Measurements from ENCODE around the gene LAMA3.
A peak's percentile ranks its signal among the peaks of the same experiment; 100 is the strongest.
"Not testable (repeated sequence)": the region's sequence is repeated elsewhere in the genome, so short reads cannot be mapped to it uniquely, and the experiment has no call there.

LAMA3 gene

DNA sequence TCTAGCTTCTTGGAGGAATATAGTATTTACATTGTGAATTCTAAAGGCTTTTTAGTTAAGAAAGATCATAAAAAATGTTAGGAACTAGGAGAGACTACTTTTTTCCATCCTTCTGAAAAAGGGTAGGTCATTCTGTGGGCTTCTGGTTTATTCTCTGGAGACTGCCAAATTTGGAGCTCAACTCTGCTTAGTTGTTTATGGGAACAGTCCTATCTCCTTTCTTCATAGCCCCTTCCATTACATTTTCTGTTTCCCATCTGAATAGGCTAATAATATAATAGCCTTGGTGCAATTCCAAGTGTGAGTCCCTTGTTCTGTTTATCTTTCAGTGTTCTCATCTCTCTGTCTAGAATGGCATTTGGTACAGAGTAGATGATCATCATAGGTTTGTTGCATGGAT lies 15.6 kb downstream of the LAMA3 start:
- DNase-seq (ENCODE audit: low spot score) = no peak

DNA sequence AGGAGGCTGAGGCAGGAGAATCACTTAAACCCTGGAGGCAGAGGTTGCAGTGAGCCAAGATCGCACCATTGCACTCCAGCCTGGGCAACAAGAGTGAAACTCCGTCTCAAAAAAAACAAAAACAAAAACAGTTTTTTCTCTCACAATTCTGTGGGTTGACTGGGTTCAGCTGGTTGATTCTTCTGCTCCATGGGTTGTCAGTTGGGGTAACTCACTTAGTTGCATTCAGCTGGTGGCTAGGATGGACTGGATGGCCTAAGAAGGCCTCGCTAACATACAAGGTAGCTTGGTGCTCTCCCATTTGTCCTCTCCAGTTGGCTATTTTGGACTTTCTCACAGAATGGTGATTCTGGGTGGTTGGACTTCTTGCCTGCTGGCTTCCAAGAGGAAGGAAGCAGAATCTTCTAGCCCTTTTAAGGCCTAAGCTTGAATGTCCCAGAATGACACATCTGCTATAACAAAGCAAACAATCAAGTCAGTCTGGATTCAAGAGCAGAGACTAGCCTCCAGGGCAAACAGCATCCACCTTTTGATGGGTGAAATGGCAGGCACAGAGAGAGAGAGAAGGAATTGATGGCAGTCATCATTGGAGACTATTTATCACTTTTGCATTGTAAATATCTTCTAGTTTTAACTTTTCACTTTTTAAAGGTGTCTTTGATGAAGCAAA lies 17.9 kb downstream of the LAMA3 start:
- no peak for DNase-seq (ENCODE audit: low spot score)

DNA sequence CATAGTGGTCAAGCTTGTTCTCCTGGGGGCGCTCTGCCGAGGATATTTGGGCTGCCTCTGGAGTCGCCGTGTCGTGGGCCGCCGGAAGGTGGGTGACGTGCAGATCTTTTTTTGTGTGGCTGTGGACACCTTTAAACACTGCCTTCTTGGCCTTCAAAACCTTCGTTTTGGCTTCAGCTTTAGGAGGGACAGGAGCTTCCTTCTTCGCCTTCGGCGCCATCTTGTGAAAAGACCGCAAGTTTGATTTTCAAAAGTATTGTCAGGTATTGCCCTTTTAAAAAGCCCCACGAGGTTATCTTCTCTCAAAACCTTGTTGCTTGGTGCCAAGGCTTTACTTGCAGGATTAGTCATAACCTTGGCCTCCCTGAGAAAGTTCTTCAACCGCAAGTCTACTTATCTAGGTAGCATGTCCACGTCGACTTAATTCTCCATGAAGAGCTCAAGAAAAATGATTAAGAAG lies 20.8 kb downstream of the LAMA3 start:
- DNase-seq (ENCODE audit: low spot score) = no peak

DNA sequence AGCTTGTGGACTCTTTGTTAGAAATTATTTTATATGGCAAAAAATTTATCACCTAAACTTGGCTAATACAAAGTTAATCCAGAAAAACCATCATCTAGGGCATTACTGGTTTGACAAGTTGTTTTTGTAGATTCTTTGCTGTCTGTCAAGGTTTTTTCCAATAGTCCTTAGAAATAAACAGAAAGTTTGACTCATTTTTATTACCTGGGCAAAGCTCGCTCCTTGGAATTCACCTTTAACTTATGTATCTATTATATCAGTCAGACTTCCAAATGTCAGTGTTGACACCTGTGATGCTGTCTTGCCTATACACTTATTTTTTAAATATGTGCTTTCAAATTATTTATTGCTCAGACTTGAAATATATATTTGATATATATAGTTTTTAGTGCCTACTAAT lies 21.7 kb downstream of the LAMA3 start:
- DNase-seq (ENCODE audit: low spot score) = no peak

DNA sequence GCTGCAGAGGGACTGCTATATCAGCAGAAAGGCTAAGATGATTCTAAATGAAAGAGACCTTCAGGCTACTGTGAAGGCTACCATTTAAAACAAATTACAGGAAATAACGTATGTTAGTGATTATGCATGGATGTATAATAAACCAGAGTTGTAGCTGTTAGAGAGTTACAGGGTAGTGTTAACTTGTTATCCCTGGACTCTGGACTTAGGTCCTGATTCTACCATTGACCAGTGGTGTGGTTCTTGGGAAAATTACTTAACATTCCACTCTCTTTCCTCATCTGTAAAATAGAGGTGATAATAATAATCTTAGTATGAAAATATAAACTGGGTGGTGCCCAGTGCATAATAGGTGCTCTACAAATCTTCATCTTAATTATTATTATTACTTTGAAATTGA lies 22.2 kb downstream of the LAMA3 start:
- no peak for DNase-seq (ENCODE audit: low spot score)

DNA sequence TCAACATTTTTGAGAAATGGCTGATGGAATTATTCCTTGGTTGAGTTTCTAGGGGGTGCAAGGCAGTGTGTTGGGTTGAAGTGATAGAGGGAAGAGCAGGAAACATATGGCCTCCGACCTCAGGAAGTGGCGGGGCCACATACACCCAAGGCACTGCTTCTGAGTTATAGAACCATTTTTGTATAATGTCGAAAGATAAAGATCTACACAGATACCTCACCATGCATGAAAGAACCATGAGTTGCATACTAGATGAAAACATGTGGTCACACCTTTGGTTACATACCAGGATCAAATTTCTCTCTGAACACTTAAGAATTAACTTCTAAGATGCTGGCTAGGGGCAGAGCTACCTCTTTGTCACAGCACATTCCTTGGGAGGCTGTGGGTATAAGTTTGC lies 23.2 kb downstream of the LAMA3 start:
- DNase-seq (ENCODE audit: low spot score) = no peak

DNA sequence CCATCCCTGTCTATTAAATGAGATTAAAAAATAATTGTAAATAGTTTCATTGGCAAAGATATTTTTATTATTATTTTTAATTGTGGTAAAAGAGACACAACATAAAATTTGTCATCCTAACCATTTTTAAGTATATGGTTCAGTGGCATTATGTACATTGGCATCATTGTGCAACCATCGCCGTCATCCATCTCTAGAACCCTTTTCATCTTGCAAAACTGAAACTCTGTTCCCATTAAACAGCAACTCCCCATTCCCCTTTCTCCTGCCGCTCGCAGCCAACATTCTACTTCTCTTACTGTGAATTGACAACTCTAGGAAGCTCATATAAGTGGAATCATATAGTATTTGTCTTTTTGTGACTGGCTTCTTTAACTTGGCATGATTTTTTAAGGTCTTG lies 25.3 kb downstream of the LAMA3 start:
- no peak for DNase-seq (ENCODE audit: low spot score)

DNA sequence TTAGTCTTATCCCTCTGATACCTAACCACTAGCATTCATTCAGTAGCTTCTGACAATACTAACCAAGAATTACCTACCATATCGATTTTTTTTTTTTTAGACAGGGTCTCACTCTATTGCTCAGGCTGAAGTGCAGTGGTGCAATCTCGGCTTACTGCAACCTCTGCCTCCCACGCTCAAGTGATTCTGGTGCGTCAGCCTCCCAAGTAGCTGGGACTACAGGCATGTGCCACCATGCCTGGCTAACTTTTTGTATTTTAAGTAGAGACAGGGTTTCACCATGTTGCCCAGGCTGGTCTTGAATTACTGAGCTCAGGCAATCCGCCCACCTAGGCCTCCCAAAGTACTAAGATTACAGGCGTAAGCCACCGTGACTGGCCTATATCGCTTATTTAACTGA lies 26.8 kb downstream of the LAMA3 start:
- not testable (repeated sequence) for DNase-seq (ENCODE audit: low spot score)

DNA sequence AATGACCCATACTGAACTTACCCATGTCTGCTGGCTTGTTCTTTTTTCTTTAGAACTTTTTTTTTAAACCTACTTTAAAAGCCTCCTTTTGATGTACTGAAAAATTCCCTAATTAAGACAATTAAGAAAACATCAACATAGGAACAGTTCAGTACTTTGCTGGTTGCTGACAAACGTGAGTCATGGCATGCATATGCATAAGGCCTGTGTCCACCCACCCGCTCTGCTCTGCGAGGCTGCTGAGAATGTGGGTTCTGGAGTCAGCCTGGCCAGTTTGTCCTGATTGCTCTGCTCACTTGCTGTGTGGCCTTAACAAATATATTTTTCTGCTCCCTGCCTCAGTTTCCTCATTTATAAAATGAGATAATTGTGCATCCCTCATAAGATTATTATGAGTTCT lies 27.3 kb downstream of the LAMA3 start:
- DNase-seq (ENCODE audit: low spot score) = peak; percentile 70

DNA sequence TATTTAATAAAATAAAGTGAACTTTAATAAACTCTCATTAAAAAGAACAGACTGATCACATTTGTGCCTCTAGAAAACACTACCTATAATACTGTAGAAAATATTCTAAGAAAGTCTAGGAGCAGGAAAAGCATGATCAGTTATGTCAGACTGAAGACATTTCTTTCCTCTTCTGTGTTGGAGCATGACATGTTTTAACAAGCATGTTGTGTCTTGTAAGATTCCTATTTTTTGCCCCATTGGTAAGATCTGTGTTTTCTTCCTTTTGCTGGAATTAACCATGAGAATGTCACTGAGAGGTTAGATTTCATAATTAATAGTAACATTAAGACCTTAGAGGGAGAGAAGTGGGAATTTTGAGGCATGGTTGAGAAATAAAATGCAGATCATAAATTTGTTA lies 27.7 kb downstream of the LAMA3 start:
- no peak for DNase-seq (ENCODE audit: low spot score)

DNA sequence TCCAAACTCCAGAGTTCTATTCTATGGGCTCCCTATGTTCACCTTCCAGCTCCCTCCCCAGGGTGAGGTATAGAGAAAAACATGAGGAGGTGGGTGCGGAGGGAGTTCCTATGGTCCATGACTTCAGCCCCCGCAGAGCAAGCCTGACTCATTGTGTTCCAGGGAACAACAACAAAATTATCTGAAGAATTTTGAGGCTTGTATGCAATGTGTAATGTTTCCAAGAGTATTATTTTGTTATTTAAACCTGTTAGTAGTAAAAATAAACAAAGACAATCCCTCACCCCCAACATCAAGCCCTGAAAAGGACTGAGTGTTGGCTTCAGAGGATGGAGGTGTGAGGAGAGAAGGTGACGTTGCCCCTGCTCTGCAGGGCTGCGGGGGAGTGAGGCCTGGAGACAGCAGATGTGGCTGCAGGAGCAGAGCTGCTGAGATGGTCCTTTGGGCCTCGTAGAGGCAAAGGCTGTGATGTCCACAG lies 29.0 kb downstream of the LAMA3 start:
- DNase-seq (ENCODE audit: low spot score) = no peak

DNA sequence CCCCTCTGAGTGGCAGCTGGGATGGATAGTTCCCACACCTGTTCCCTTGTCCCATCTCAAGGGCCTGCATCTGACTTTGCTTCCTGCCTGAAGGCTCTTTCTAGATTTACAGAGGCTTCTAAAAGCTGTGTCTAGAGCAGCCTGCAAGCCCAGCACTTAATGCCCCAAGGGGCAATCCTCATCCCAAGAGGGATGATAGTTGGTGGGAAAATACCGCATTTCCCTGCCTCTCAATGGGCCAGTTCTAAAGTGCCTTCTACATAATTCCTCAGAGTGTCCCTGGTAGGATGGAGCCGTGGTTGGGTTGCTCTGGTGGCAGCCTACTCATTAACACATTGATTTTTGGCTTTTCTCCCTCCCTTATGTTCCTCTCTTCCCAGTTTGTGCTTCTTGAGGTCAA lies 29.5 kb downstream of the LAMA3 start:
- DNase-seq (ENCODE audit: low spot score) = no peak

DNA sequence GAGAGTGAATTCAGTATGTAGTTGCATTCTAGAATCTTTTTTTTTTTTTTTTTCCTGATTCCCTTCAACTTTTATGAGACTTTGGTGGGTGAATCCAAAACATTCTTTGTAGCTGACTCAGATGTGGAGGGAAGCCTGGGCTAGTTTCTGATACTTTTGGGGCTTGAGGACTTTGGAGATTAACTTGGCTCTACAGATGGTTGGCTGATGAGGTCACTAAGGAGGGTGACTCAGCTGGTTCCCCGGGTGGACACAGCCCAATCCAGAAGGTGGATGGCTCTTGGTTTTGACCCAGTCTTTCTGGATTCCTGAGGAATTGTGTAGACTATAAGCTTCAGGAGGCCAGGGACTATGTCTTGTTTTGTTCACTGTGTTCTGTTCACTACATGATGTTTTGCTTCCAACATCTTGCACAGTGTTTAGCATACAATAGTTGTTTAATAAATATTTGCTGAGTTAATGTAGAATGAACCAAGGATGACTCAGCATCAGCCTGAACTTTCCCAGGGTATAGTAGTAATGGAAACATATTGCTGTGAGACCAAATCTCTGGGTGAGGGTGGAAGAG lies 30.5 kb downstream of the LAMA3 start:
- peak; percentile 88 for DNase-seq (ENCODE audit: low spot score)

DNA sequence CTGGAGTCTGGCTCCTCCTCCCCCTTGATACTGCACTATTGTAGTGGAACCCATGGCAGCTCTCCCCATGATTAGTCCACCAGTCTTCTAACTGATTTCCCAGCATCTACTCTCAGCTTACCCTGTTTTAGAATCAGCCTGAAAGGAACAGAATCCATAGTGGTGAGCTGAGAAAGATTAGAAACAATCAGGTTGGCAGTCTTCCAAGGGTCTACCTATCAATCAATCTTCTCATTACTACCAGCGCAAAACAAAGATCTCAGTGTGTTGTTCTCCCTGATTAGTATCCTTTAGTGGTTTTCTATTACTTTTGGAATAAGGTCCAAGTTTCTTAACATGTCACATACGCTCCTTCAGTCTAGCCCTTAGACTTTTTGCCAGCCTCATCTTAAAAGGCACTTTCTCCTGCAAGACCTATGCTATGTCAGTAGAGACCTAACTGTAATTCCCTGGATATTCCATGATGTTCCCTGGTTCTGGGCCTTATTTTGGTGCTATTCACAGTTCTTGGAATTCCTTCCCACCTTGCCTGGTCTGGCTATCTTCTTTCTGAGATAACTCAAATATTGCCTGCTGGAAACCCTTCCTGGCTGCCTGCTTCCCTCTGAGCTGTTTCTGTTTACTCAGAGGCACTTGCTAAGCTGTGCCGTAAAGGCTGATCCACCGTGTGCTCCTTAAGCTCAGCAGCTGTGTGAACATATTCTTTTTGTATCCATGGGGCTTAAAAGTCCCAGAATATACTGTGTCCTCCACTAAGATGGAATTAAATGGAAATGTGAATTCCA lies 32.6 kb downstream of the LAMA3 start:
- DNase-seq (ENCODE audit: low spot score) = no peak

DNA sequence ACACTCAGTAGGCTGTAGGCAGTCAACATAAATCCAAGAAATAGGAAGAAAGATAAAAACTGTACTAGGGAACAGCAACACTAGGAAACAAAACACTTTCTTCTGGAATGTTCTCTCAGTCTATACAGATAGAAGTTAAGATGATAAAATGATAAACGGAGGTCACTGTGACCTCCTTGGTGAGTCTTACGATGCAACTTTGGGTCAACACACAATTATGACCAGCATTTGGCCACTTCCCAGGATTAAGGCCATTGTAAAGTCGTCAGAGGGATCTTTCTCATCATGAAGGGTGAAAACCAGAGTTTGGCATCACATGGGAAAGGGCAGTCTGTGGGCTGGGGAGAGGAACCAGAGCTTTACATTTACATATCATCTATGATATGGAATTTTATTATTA lies 33.4 kb downstream of the LAMA3 start:
- DNase-seq (ENCODE audit: low spot score) = no peak

DNA sequence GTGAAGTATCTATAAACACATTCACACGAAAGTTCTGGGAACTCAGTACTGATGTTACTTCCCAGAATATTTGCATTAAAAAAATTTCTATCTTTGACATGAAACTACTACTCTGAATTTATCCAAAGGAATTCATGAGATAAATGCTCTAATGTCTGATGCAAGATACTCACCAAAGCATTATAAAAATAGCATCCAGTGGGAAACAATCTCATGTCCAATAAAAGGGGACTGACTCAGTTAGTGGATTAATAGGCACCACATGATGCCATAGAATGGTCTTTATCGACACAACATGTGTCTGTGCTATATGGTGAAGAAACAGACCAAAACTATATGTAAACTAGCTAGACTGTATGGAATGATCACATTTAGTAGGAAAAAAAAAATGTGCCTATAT lies 33.9 kb downstream of the LAMA3 start:
- no peak for DNase-seq (ENCODE audit: low spot score)

DNA sequence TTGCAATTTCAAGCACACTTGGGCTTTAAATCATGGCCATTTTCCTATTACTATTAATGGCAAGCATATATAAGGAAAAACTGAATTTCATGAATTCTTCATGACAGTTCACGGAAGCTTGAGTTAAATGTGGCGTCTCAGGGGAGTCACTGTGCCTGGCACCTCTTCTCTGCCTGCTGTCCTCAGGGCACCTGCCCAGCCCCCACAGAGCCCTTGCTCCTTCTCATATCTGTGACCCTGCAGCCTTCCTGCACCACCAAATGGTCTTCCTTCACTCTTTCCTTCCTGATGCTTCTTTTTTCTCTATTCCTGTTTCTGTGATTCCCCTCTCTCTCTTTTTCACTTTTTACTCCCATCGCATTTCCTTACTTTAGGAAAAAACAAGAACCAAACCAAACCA lies 35.4 kb downstream of the LAMA3 start:
- no peak for DNase-seq (ENCODE audit: low spot score)

DNA sequence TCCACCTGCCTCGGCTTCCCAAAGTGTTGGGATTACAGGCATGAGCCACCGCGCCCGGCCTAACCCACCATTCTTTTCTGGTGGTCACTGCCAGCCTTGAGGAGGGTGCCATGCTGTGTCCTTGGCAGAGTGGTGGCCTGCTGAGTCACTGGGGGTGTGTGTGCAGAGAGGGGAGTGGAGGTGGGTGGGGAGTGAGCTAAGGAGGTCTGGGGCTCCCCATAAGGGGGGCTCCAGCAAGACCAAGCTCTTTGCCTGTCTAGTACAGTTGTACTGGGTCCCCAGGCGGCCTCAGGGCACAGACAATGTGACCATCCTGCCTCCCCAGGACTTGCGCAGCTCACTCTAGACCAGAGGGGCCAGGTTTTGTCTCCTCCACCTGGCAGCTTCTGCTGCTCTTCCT lies 36.1 kb downstream of the LAMA3 start:
- DNase-seq (ENCODE audit: low spot score) = no peak

DNA sequence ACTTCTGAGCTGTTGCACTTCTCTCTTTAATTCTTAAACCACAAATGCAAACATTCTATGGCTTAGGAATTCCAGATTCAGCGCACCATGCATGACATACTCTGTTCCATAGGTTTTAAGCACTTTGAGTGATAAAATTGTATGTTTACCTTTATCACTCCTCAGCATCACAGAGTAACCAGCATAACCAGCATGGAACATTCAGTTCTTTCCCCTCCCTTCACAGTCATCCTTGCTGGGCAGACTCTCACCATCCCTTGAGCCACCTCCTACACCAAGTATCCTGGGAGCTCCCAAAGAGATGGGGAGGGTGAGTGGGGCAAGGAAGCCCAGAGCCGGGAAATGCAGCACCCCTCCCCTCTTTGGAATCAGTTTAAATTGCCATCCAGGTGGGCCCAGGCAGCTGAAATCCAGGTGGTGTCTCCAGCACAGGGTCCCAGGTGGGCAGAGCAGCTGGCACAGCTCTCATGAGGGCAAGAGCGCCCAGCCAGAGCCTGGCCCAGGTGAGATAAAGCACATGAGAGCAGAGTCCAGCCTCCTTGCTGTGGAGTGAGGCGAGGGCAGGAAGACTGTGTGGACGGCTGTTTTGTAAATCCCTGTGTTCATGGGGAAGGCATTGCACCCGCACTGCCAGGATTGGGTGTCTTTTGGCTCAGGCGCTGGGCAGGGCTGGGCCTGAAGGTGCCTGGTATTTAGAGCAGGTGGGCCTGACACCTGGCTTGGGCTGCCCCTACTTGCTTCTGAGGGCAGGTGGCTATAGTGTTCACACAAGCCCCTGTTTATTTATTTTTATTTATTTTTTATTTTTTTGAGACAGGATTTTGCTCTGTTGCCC lies 36.8 kb downstream of the LAMA3 start:
- DNase-seq (ENCODE audit: low spot score) = no peak

DNA sequence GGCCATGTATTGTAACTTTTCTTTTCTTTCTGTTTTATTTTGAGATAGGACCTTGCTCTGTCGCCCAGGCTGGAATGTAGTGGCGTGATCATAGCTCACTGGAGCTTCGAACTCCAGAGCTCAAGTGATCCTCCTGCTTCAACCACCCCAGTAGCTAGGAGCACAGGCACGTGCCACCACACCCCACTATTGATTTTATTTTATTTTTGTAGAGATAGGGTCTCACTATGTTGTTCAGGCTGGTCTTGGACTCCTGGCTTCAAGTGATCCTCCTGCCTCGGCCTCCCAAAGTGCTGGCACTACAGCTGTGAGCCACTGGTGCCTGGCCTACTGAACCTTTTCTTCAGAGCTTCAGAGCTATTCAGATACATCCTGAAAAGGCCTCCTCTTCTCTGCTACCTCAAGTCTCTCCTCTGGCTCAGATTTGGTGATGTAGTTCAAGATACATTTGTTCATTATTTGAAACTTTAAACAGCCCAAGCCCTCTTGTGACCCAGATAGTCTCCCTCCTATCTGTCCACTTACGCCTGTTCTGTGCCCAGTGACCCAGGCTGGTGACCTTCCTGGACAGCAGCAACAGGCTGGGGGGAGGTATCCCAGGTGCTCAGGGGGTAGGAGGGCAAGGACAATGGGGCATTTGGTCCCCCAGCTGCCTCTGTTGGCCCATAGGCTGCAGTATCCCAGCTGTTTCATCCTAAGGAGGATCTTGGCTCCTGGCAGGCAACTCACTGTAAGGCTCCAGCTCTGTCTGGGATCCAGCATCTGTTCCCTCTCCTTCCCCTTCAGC lies 38.6 kb downstream of the LAMA3 start:
- no peak for DNase-seq (ENCODE audit: low spot score)

DNA sequence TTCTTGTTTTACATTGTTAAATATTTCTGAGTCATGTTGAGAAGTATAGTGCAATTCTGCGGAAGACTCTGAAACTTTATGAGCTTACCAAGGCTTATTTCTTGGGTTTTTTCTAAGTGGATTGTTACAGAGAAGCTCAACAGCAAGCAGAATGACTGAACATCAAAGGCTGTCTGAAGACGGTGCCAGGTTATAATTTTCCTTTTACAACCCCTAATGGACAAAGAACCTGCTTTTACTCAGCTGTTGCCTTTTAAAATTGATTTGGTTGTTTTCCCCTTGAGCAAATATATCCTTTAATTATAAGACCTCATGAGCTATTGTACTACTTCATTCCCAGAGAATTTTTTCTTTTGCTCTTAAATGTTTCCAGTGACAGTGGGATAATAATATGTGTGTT lies 41.6 kb downstream of the LAMA3 start:
- no peak for DNase-seq (ENCODE audit: low spot score)

DNA sequence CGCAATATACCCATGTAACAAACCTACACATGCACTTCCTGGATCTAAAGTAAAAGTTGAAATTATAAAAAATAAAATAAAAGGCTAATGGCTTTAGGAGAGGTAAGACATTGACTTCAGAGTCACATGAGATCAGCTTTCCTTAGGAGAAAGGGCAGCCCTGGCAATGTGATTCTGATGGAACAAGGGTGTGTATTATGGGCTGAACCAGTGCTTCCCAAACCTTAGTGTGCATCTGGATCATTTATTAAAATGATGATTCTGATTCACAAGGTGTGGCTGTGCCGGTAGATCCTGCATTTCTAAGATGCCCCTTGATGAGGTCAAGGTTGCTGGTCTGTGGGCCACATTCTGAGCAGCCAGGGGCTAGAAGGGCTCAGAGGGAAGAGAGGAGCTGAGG lies 42.6 kb downstream of the LAMA3 start:
- no peak for DNase-seq (ENCODE audit: low spot score)
